AG09309 (cell line): ENCODE measurements around the gene SERINC2.
"Not testable (repeated sequence)": the region's sequence is repeated elsewhere in the genome, so short reads cannot be mapped to it uniquely, and the experiment has no call there.

Experiments
- DNase-seq: peaks from one replicate; pipeline ENCODE4 v3.0.0-alpha.2; 2010; ENCODE audit warnings: low read depth
- H3K4me3 ChIP-seq: 2 replicates; pipeline ENCODE4 v1.5.1; 2011; ENCODE audit warnings: mild to moderate bottlenecking, low read depth, low read length, moderate library complexity; ENCODE audit not compliant: control insufficient read depth
- TF ChIP-seq, protein P1 (sequence below): IDR thresholded peaks from 2 replicates; pipeline ENCODE4 v1.5.1; 2011; ENCODE audit warnings: mild to moderate bottlenecking, low read depth, low read length, inconsistent platforms; ENCODE audit not compliant: insufficient read depth, control insufficient read depth; ENCODE audit errors: missing control alignments

The SERINC2 gene

DNA sequence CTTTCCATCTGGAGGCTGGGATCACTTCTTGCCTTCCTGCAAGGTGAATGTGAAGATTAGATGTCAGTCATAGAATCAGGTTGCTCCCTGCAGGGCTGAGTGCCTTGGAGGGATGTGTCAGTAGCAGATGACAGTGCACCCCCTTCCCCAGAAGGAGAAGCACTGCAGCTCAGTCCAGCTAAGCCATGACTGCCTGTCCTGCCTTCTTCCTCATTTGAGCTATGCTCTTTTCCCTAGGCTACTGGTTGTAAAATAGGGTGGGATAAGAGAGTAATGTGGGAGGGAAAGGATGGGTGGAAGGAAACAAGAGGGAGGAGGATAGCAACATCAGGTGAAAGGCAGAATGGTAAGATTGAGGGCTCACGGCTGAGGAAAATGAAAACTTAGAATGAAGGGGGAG lies 29.0 kb upstream of the SERINC2 start:
- TF ChIP-seq, protein P1, sequence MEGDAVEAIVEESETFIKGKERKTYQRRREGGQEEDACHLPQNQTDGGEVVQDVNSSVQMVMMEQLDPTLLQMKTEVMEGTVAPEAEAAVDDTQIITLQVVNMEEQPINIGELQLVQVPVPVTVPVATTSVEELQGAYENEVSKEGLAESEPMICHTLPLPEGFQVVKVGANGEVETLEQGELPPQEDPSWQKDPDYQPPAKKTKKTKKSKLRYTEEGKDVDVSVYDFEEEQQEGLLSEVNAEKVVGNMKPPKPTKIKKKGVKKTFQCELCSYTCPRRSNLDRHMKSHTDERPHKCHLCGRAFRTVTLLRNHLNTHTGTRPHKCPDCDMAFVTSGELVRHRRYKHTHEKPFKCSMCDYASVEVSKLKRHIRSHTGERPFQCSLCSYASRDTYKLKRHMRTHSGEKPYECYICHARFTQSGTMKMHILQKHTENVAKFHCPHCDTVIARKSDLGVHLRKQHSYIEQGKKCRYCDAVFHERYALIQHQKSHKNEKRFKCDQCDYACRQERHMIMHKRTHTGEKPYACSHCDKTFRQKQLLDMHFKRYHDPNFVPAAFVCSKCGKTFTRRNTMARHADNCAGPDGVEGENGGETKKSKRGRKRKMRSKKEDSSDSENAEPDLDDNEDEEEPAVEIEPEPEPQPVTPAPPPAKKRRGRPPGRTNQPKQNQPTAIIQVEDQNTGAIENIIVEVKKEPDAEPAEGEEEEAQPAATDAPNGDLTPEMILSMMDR, result no peak
- H3K4me3 ChIP-seq, result no peak overlapping the region
- no peak for DNase-seq

DNA sequence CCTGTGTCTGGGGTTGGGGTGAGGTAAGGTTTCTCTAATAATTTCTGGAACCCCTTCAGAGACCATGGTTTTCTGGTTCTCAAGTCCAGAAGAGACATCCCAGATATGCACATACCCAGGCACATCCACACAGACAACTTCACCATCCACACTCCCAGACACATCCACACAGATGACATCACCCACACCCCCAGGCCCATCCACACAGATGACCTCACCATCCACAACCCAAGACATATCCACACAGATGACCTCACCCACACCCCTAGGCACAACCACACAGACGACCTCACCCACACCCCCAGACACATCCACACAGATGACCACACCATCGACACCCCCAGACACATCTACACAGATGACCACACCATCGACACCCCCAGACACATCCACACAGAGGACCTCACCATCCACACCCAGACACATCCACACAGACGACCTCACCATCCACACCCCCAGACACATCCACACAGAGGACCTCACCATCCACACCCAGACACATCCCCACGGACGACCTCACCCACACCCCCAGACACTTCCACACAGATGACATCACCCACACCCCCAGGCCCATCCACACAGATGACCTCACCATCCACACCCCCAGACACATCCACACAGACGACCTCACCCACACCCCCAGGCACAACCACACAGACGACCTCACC lies 26.3 kb upstream of the SERINC2 start:
- DNase-seq, H3K4me3 ChIP-seq: not testable (repeated sequence)

DNA sequence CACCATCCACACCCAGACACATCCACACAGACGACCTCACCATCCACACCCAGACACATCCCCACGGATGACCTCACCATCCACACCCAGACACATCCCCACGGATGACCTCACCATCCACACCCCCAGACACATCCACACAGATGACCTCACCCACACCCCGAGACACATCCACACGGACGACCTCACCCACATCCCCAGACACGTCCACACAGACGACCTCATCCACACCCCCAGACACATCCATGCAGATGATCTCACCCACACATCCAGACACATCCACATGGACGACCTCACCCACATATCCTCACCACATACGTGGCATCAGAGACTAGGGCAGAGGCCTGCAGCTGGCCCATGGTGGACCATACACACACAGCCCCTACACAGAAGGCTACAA lies 25.4 kb upstream of the SERINC2 start:
- TF ChIP-seq, protein P1, result no peak
- DNase-seq, result no peak
- H3K4me3 ChIP-seq, result no peak overlapping the region

DNA sequence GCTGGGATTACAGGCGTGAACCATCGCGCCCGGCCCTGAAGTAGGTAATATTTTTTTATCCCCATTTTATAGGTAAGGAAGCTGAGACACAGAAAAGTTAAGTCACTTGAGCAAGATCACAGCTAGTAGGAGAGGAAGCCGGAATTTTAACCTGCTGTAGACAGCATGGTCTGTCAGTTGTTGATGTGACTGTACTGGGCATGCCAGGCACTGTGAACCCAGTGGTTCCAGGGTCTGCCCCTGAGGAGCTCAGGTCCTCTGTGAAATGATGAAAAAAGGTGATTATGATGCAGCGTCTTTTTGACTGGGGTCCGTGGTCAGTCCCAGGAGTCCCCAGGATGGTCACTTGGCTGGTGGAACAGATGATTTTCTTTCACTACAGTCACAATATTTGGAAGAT lies 23.4 kb upstream of the SERINC2 start:
- H3K4me3 ChIP-seq, result no peak overlapping the region
- TF ChIP-seq, protein P1, result no peak
- DNase-seq, result no peak

DNA sequence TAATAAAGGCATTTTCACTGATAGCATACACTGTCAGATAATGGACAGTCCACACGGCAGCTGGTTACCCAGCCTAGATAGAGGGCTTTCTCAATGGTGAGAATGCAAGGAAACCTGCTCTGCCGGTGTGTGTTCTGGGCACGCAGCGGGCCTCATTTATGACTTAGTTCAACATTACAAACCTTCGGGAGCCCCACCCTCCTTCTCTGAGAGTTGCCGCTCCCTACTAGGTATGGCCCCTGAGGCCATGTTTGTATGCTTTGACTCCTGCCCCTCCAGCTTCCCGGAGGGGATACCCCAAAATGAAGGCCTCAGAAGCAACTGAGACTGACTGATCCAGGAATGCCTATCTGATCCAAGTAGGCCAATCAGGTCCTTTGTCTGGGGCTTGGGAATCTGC lies 22.9 kb upstream of the SERINC2 start:
- no peak overlapping the region for H3K4me3 ChIP-seq
- no peak for DNase-seq
- TF ChIP-seq, protein P1, result no peak

DNA sequence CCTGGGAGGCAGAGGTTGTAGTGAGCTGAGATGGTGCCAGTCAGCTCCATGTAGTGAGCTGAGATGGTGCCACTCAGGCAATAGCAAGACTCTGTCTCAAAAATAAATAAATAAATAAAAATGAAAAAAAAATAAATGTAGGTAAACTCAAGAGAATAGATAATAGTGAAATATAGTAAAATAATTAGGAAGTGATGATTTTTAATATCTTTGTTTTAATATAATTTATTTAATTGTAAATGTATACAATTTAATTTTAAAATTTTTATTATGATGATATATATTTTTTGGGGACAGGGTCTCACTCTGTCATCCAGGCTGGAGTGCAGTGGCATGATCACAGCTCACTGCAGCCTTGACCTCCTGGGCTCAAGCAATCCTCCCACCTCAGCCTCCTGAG lies 19.6 kb upstream of the SERINC2 start:
- no peak for DNase-seq
- TF ChIP-seq, protein P1, result no peak
- H3K4me3 ChIP-seq, result no peak overlapping the region

DNA sequence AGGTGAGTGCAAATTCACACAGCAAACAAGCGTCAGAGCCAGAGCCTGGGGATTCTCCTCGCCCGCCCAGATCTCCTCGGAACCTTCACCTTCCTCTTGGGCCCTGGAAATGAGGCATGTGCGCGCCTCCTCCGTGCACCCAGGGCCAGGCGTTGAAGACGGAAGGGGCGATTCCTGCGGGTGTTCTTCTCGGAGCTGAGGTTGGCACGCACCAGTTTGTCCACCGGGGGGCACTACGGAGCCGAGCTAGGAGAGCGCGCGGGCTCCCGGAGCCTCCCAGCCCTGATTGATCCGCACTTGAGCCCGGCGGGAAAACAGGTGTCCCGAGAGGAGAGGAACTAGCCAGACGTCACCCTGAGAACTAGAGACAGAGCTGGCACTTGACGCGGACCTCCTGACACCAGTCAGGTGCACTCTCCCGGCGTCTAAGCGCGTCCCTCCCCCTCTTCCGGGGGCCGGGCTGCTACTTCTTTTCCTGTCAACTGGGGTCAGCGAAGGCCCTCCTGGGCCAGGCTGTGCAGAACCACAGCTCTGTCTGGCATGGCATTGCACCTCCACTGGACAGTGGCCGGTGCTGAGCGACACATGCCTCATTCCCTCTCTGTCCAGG lies 18.3 kb upstream of the SERINC2 start:
- TF ChIP-seq, protein P1, result peak; percentile 94
- H3K4me3 ChIP-seq, result no peak overlapping the region; the same call in 1 of the 2 replicates

More for the DNA sequence above, 18.3 kb upstream of the SERINC2 start:
- no peak for DNase-seq
